NK-92 (cell line): ENCODE results near the gene ICOSLG.
"Not testable (repeated sequence)": the region's sequence is repeated elsewhere in the genome, so short reads cannot be mapped to it uniquely, and the experiment has no call there.

ENCODE experiments used
- DNase-seq: peaks from one replicate; lab custom pipeline; 2025; ENCODE audit not compliant: unreplicated experiment; lab: John Stamatoyannopoulos, UW

ICOSLG gene

DNA sequence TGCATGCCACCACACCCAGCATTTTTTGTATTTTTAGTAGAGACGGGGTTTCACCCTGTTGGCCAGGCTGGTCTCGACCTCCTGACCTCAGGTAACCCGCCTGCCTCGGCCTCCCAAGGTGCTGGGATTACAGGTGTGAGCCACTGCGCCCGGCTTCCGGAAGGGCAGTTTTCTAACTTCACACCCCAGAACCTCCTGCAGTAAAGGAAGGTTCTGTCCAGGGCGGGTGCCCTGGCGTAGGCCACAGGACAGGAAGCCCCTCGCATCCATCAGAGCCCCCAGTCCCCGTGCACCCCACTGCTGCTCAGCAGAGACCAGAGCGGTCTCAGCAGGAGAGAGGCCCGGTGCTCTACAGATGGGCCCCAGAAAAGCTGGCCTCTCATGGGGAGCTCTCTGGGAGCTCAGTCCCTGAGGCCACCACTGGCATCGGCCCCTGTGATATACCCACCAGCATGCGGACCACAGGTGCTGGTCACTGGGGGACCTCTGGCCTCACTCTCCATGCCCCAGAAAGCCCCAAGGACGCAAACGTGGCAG lies 25.1 kb upstream of the ICOSLG start:
- no peak for DNase-seq

DNA sequence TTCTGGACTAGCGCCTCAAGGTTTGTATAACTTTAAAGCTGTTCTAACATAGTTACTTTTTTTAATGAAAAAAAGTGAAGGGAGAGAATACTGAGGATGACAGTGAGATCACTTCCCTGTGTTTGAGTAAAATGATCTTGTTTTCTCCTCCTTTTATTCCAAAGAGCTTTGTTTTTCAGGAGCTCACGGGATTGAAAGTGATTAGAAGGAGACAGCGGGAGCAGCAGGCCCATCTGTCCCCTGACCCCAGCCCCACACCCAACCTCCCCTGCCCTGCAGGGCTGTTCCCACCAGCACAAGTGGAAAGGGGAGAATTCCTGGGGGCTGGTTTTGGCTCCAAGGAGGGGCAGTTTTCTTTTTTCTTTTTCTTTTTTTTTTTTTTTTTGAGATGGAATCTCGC lies 23.0 kb upstream of the ICOSLG start:
- no peak for DNase-seq

DNA sequence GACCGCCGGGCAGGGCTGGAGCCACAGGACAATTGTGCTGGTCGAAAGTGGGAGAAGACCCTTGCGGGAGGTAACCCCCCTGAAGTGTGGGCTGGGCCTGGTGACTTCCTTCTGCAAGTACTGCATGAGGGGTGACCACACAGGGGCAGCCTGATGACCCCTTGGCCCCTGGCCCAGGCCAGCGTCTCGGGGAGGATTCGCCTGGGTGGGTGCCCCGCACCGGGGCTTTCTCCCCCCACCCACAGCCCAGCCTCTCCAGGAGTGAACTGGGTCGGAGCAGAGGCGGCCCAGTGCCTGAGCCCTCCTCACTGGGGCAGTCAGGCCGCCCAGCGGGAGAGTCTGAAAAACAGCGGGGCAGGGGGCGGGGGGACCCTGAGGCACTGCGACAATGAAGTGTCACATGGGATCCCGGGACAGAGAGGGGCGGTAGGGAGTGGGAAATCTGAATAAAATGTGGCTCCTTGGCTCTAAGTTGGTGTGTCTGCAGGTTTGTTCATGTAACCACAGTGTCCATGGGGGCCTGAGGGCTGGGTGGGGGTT lies 22.5 kb upstream of the ICOSLG start:
- no peak for DNase-seq

DNA sequence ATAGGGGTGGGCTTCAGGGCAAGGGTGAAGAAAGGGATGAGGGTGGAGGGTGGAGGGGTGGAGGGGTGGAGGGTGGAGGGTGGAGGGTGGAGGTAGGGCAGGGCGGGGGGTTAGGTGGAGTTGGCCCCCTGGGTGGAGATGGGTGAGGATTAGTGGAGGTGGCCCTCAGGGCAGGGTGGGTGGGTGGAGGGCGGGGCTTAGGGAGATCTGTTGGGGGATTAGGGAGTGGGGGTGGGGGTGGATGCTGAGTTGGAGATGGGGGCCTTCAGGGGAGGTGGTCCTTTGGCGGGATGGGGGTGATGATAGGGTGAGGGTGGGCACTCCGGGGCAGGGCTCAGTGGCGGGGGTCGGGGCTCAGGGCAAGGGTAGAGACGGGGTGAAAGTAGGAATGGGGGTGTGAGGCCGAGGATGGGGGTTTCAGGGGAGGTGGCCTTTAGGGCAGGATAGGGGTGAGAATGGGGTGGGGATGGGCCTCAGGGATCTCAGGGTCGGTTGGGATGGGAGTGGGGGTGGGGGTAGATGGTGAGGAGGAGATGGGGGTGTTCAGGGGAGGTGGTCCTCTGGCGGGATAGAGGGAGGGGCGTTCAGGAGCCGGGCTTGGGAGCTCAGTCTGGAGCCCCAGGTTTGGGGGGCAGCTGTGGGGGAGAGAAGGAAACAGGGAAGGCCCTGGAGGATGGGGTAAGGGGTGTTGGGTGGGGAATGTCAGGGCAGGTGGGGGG lies 21.8 kb upstream of the ICOSLG start:
- DNase-seq, result no peak

DNA sequence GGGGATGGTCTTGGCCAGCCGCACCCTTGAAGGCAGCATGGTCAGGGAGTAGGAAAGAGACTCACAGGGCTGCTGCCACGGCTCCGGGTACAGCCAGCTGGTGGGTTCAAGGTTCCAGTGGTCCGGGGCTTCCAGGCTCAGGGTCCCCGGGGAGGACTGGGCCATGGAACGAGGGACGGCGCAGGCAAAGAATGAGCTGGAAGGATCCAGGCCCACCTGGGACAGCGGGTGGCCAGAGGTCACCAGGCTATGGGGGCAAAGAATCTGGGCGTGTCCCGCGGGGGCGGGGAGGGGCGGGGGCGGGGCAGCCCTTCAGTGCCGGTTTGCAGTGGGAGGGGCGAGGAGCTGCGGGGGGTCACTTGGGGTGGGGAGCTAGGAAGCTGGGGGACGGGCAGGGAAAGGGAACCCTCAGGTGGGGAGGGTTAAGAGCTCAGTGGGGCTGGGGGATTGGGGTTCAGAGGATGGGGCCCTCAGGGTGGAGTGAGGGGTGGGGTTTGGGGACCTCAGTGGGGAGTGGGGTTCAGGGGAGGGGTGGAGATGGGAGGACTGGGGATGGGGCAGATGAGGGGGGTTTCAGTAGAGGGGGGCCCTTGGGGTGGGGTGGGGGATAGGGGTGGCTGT lies 21.0 kb upstream of the ICOSLG start, which contains the start of gene DNMT3L:
DNMT3L (minus strand) TSS at position 223 of the 621 bp plus-strand sequence. CDS start 638 bp downstream, outside the sequence.
- DNase-seq, result no peak

DNA sequence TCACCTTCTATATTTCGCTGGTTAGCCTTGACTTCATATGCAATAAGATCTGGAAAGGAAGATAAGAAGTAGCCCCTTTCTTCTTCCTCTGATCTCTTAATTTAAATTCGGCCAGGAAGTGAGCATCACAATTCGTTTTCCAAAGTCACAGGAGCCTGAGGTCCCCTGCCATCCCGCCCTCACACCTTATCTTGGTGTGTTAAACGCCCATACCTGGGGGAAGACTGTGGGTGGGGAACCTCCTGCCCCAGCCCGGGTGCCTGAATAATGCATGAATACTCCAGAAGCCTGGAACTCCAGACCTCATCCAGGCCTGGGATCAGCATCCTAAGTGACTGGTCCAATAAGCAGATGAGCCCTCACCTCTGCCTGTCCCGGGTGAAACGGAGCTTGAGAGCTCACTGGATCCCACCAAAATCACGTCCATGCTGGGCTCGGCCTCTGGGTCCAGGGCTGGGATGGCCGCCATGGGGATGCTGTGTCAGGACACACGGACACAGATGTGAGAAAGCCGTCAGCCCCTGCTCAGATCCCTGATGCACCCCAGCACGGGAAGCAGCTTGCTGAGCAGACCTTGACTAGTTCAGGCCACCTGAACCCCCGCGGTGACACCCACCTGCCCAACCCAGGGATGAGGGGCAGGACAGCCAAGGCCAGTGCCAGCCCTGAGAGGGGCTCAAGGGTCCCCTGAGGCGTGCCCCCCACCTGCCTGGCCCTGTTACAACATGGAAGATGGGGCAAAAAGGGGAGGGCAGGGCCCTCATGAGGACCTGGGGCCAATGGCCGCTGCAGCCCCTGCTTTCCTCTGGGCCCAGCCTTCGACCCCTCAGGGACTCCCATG lies 20.3 kb upstream of the ICOSLG start:
- no peak for DNase-seq

DNA sequence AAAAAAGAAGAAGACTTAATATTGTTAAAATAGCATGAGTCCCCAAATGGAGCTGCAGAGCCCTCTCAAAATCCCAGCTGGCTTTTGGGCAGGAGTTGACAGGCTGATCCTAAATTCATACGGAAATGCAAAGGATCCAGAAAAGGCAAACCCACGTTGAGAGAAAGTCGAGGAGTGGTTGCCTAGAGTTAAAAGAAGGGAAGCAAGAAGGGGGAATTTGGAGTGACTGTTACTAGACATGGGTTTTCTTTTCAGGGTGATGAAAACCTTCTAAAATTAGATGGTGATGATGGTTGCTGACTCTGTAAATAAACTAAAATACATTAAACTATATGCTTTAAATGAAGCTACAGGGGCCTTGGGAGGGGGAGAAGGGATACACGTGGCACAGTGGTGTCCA lies 19.3 kb upstream of the ICOSLG start:
- no peak for DNase-seq

DNA sequence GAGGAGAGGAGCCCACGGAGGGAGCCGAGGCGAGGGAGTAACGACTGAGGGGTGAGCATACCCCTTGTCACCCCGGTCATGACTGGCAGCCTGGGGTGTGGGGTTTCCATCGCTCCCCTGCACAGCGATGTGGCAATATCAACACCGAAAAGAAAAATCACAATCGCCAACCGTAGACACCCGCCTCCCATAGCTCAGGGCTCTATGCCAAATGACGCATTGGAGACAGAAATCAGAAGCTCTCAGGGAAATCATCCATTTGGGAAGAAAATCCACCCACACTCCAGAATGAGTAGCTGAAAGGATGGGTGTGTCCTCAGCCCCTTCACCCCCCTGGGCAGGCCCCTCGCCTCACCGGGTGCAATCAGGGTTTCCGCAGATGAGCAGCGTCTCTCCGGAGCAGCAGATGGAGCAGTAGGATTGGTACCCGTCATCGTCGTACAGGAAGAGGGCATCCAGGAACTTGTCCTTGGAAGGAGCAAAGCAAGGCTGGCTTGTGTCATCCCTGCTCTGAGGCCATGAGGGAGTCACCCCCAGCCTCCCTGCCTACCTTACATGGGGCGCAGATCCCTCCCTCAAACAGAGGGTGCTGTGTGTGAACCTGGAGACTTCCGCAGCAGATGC lies 18.5 kb upstream of the ICOSLG start:
- DNase-seq, result no peak

DNA sequence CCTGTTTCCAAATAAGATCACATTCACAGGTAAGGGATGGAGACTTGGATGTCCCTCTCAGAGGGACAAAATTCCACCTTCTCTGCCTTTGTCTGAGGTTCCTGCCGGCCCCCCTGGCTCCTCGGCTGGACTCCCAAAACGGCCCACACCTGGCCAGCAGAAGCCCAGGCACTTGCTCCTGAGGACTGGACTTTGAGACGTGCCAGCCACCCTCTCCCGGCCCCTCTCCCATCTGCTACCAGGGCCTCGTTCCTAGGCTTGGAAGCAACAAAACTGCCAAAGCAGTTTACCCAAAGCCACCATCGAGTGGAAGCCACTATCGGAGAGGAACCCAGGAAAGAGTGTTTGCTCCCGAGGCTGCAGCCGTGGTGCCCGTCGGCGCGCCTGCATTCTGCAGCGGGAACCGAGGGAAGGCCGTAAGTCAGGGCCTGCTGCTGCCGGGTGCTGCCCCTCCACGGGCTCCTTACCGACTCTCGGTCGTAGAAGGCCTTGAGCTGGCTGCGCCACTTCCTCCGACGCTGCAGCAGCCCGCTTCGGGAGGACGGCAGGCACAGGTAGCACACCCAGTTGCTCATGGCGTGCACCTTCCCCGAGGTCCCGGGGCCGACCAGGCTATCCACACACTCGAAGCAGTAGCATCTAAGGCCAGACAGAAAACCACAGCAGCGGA lies 17.4 kb upstream of the ICOSLG start:
- no peak for DNase-seq

DNA sequence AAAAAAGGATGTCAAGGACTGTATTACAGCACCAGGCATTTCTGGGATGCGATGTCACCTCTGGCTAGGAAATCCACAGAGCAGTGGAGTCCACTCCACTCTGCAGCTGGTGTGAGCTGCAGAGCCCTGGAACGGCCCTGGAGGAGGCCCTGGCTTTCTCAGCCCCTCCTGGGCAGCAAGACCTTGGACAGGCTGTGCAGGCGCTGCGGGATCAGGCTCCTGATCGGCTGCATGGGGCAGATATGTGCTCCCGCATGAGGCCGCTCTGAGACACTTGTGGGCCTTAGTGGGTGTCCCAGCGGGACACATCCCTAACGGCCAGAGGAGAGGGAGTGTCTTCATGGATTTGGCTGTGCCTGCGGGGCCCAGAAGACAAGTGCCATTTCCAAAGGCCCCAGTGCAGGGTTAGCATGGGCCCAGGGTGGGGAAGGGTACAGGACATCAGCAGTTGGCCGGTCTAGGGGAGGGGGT lies 14.8 kb upstream of the ICOSLG start:
- no peak for DNase-seq

DNA sequence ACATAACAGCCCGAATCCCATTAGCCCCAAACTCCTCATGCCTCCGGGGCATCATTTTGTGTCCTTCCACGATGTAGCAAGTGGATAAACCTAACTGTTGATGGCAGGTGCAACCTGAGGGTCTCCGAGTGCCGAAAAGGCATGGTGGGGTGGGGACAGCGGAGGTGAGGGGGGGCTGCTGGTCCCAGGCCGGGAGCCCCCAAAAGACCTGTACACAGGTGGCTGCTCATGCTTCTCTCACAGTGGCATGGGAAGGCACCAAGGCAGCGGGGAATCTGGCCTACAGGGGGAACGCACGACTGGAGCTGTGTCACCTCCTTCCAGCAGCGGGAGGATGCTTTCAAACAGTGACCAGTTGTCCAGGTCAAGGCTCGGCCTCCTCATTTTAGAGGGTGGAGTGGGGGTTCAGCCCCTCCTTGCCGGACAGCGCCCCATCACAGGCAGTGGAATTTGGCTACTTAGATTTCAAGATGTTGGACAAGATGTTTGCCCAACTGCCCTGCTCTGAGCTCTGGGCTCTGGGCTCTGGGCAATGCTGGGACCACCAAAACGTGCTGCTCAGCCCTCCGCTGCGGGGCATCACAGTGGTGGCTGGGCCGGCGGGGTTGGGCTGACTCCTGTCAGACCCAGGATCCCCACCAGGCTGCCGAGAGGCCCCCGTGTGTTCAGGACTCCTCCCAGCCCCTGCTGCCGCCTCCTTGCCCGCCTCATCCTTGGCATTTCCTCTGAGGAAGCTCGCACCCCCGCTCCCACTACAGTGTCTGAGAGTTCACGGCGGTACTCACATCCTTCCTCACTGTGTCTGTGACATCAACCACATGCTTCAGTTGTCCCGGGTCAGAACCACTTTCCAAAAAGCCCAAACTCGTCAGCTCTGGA lies 13.3 kb upstream of the ICOSLG start:
- no peak for DNase-seq

DNA sequence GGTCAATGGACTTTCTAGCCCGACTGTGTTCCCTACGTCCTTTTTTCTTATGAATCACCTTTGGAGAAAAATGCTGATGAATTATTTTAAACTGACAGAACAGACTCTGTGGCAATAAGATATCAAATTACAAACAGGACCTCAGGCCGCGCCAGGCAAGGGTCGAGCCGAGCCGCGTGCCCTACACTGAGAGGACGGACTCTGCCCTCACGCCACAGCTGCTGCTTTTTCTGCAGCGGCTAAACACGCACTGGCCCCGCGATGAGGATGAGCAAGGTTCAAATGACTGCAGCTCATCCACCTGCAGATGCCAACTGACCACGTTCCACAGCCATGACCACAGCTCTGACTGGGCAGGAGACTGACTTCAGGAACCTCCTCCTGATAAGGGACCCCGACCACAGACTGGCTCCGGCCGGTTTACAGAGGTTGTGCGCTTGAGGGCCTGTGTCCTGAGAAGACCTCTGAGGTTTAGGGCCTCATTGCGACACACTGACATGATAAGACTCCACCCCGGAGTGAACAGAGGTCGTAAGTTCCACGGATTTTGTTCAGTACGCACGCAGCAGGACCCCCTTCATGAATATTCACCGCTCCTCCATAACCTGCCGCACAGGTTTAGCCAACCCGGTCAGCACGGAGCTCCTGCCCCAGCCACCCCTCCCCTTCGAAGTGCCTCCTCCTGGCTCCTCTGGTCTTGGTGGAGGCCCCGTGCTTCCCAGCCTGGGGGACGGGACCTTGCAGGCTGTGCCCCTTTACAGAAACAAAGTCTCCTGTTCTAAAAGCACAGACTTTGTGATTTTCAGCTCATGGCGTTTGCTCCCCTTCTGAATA lies 8.7 kb upstream of the ICOSLG start:
- not testable (repeated sequence) for DNase-seq

DNA sequence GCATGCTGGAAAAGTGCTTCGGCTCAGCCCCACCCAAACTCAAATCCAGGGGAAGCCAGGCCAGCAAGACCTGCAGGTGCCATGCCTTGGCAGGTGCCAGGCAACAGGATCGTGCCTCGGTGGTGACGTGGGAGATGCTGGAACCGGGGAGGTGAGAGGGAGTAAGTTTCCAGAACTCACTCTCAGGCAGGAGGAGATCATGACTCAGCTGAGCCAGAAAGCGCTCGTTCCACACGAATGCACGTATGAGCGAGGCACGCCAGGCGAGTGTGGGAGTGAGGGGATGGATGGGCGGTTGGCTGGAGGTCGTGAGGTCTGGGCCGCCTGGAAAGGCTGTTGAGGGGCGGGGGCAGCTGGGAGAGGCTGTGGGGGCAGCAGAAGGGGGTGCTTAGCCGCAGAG lies 7.2 kb upstream of the ICOSLG start:
- not testable (repeated sequence) for DNase-seq

DNA sequence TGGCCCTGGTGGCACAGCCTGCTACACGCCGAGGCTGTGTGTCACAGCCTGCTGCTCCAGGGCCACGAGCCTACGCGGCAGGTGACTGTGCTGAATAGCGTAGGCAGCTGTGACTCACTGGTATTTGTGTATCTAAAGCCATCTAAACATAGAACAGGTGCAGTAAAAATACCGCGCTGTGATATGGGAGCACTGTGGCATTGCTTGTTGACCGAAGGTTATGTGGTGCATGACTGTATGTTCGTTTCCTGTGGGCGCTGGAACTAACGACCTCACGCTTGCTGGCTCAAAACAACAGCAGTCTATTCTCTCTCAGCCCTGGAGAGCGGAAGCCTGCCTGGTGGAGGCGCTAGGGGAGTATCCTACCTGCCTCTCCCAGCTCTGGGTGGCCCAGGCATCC lies 3.2 kb upstream of the ICOSLG start:
- not testable (repeated sequence) for DNase-seq

DNA sequence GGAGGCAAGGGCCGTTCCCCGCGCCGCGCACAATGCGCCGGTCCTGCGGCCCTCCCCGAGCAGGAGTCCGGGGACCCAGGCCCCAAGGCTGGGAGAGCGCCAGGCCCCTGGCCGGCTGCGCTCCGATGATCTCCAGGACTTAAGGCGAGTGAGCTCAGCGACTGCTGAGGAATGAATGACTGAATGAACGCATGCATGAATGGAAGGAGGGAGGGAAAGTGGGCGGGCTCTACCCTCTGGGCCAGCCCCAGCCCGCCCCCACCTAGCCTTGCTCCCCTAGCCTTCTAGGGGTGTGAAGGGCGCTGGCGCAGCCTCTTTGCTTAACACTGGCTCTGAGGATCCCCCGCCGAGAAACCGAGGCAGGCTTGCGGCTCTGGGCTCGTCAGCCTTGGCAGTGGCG lies 538 bp upstream of the ICOSLG start:
- not testable (repeated sequence) for DNase-seq

DNA sequence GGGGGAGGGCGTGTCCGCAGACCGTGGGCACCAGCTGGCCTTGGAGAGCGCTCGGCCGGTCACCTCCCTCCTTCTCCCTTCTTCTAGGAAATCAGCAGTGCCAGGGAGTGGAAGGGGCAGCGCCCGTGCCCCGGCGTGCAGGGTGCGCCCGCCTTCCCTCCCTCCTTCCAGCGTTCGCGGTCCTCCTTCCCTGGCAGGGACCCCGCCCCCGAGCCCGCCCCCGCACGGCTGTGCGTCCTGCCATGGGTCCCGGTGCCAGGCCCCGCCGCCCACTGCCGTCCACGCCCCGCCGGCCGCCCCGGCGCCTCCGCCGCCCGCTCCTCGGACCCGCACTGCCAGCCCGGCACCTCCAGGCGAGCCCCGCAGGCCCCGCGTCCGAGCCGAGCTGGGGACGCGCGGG lies 390 bp downstream of the ICOSLG start:
- DNase-seq, result not testable (repeated sequence)

DNA sequence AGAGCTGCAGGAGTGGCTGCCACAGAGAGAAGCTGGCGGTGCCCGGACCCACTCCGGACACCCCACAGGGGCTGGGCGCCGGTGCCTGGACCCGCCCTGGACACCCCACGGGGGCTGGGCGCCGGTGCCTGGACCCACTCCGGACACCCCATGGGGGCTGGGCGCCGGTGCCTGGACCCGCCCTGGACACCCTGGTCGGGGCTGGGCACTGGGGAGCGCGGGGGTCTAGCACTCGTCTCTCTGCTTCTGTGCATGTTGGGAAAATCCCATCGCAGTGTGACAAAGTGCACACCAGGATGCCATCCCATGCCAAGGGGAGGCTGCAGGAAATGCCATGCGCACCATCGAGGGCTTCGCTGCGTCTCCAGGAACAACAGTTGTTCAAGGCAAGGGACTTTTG lies 11.2 kb downstream of the ICOSLG start:
- DNase-seq, result not testable (repeated sequence)

DNA sequence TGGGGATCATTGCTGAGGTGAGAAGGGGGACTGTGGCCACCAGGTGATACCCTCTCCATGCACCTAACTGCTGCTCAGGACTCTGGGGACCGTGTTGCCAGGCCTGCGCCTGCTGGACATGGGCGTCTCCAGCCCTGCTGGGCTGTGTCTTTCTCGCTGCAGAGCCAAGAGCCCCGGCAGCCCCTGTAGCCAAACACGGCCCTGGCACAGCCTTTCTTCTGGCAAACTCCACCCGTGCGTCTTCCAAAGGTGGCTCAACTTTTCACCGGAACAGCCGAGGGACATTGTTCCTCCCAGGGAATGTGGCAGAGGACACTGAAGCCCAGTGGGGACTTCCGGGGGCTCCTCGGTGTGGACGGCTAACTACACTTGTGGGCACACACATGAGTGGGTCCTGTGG lies 12.6 kb downstream of the ICOSLG start:
- not testable (repeated sequence) for DNase-seq
